Measurements from ENCODE around the gene NPAS3. TPM values are rescaled to one million over a fixed set of nuclear protein-coding genes. Genes with fewer than 3 reads are reported as not detected.

NPAS3 gene
- polyA plus RNA-seq, 4 donors: 0.30 to 0.81 (median 0.62) TPM; not detected in 1

GRCh38 chr14:33343016-33343415 lies 404.3 kb downstream of the NPAS3 start:
- FAIRE-seq: no peak

DNA sequence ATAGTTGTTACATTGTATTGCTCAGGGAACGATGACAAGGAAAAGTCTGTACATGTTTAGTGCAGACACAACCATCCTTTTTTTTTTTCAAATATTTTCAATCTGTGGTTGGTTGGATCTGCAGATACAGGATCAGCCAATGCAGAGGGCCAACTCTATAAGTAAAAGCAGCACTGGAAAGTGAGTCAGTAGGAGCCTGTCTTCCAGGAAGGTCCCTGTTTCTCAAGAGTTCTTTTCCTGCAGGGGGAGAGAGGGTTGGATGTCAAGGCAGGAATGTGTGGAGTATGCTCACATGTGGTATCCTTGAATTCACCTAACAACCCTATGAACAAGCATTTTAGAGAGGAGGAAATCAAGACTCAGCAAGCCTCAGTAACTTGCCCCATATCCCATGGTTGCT lies 409.1 kb downstream of the NPAS3 start:
- no peaks in the 10 kb centered on the region for H3K9me3 ChIP-seq (ENCODE audit: control insufficient read depth in 2 of 2, insufficient read depth in 1 of 2, low read depth in 1 of 2, low read length in 1 of 2)
- no peak overlapping the region for H3K27ac ChIP-seq (ENCODE audit: low read depth in 1 of 3, low read length in 2 of 3)
- H3K36me3 ChIP-seq (ENCODE audit: control insufficient read depth in 3 of 3, insufficient read depth in 2 of 3, low read depth in 1 of 3, low read length in 3 of 3): no peaks in the 10 kb centered on the region
- DNase-seq: no peak
- no peaks in the 10 kb centered on the region for H3K4me1 ChIP-seq (ENCODE audit: control insufficient read depth in 3 of 3, insufficient read depth in 2 of 3, low read depth in 1 of 3, low read length in 2 of 3)
- FAIRE-seq: no peak
- 74 to 93% (median 89%) methylated on average over 1 of the region's 1 CpG for WGBS, 3 donors
- H3K27me3 ChIP-seq (ENCODE audit: control insufficient read depth in 3 of 3, insufficient read depth in 3 of 3, low read length in 3 of 3): no peaks in the 10 kb centered on the region
- no peak overlapping the region for H3K4me3 ChIP-seq (ENCODE audit: low read depth in 1 of 3, low read length in 3 of 3)

More at GRCh38 chr14:33343016-33343415, 404.3 kb downstream of the NPAS3 start:
- Histone ChIP-seq H3K4me1 (ENCODE audit: control insufficient read depth in 3 of 3, insufficient read depth in 2 of 3, low read depth in 1 of 3, low read length in 2 of 3) (no peaks in the 10 kb centered on the region), H3K9me3 (ENCODE audit: control insufficient read depth in 2 of 2, insufficient read depth in 1 of 2, low read depth in 1 of 2, low read length in 1 of 2) (no peaks in the 10 kb centered on the region), H3K27ac (ENCODE audit: low read depth in 1 of 3, low read length in 2 of 3) (no peak overlapping the region), H3K4me3 (ENCODE audit: low read depth in 1 of 3, low read length in 3 of 3) (no peak overlapping the region), H3K36me3 (ENCODE audit: control insufficient read depth in 3 of 3, insufficient read depth in 2 of 3, low read depth in 1 of 3, low read length in 3 of 3) (no peaks in the 10 kb centered on the region), H3K27me3 (ENCODE audit: control insufficient read depth in 3 of 3, insufficient read depth in 3 of 3, low read length in 3 of 3) (no peaks in the 10 kb centered on the region)
- no peak for DNase-seq
- 33 to 69% (median 42%) methylated on average over 3 of the region's 3 CpGs for WGBS, 3 donors

- DNase-seq (no peak), FAIRE-seq (no peak)
- Histone ChIP-seq H3K36me3 (ENCODE audit: control insufficient read depth in 3 of 3, insufficient read depth in 2 of 3, low read depth in 1 of 3, low read length in 3 of 3) (no peaks in the 10 kb centered on the region), H3K9me3 (ENCODE audit: control insufficient read depth in 2 of 2, insufficient read depth in 1 of 2, low read depth in 1 of 2, low read length in 1 of 2) (no peaks in the 10 kb centered on the region), H3K27me3 (ENCODE audit: control insufficient read depth in 3 of 3, insufficient read depth in 3 of 3, low read length in 3 of 3) (no peaks in the 10 kb centered on the region), H3K27ac (ENCODE audit: low read depth in 1 of 3, low read length in 2 of 3) (no peak overlapping the region), H3K4me1 (ENCODE audit: control insufficient read depth in 3 of 3, insufficient read depth in 2 of 3, low read depth in 1 of 3, low read length in 2 of 3) (no peaks in the 10 kb centered on the region), H3K4me3 (ENCODE audit: low read depth in 1 of 3, low read length in 3 of 3) (no peak overlapping the region)
- 73 to 79% (median 79%) methylated on average over 4 of the region's 4 CpGs for WGBS, 3 donors
Observed at GRCh38 chr14:33348510-33348909, 409.8 kb downstream of the NPAS3 start.

DNA sequence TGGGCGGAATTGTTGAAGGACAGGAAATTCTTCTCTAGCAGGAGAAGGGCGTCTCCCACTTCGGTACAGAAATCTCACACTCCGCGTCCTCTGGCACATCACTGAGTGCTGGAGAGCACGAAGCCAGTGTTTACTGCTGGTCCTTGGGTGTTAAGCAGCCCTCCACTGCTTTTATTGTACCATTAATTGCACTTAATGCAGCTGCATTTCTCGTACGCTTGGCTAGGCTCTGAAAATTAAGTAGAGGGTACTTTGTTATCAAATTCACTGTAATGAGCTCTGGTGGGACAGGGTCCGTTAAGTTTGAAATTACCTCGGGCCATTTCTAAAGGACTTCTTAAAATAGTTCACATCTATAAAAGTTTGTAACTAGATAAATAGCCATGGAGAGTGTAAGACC lies 411.2 kb downstream of the NPAS3 start:
- Histone ChIP-seq H3K9me3 (ENCODE audit: control insufficient read depth in 2 of 2, insufficient read depth in 1 of 2, low read depth in 1 of 2, low read length in 1 of 2) (no peaks in the 10 kb centered on the region), H3K36me3 (ENCODE audit: control insufficient read depth in 3 of 3, insufficient read depth in 2 of 3, low read depth in 1 of 3, low read length in 3 of 3) (no peaks in the 10 kb centered on the region), H3K4me3 (ENCODE audit: low read depth in 1 of 3, low read length in 3 of 3) (no peak overlapping the region), H3K27ac (ENCODE audit: low read depth in 1 of 3, low read length in 2 of 3) (no peak overlapping the region), H3K27me3 (ENCODE audit: control insufficient read depth in 3 of 3, insufficient read depth in 3 of 3, low read length in 3 of 3) (no peaks in the 10 kb centered on the region), H3K4me1 (ENCODE audit: control insufficient read depth in 3 of 3, insufficient read depth in 2 of 3, low read depth in 1 of 3, low read length in 2 of 3) (no peaks in the 10 kb centered on the region)
- DNase-seq (no peak), FAIRE-seq (no peak)
- 73 to 79% (median 75%) methylated on average over 10 of the region's 10 CpGs for WGBS, 3 donors

GRCh38 chr14:33350366-33350990 lies 411.8 kb downstream of the NPAS3 start:
- Histone ChIP-seq H3K4me3 (ENCODE audit: low read depth in 1 of 3, low read length in 3 of 3) (no peak overlapping the region), H3K9me3 (ENCODE audit: control insufficient read depth in 2 of 2, insufficient read depth in 1 of 2, low read depth in 1 of 2, low read length in 1 of 2) (no peaks in the 10 kb centered on the region), H3K27me3 (ENCODE audit: control insufficient read depth in 3 of 3, insufficient read depth in 3 of 3, low read length in 3 of 3) (no peaks in the 10 kb centered on the region), H3K4me1 (ENCODE audit: control insufficient read depth in 3 of 3, insufficient read depth in 2 of 3, low read depth in 1 of 3, low read length in 2 of 3) (no peaks in the 10 kb centered on the region), H3K27ac (ENCODE audit: low read depth in 1 of 3, low read length in 2 of 3) (no peak overlapping the region), H3K36me3 (ENCODE audit: control insufficient read depth in 3 of 3, insufficient read depth in 2 of 3, low read depth in 1 of 3, low read length in 3 of 3) (no peaks in the 10 kb centered on the region)
- WGBS, 3 donors: 78 to 85% (median 84%) methylated on average over 10 of the region's 10 CpGs
- FAIRE-seq (no peak), DNase-seq (no peak)

DNA sequence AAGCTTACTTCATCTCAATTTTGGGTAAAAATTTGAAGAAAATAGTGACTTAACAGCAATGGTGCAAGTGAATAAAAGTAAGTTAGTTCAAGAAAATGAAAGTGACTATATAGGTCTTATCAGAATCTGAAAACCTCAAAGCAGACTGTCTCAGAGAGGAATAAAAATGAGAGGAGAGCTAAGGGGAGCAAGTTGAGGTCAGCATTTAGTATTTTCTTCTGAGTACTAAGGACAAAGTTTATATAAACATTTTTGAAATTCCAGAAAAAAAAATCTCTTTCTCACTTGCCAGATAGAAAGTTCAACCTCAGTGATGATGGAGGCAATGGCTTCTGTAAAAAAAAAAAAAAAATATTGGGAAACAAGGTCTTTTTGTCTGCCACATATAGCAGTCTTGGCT lies 414.1 kb downstream of the NPAS3 start:
- FAIRE-seq (no peak), DNase-seq (no peak)
- Histone ChIP-seq H3K36me3 (ENCODE audit: control insufficient read depth in 3 of 3, insufficient read depth in 2 of 3, low read depth in 1 of 3, low read length in 3 of 3) (no peaks in the 10 kb centered on the region), H3K4me3 (ENCODE audit: low read depth in 1 of 3, low read length in 3 of 3) (no peak overlapping the region), H3K27me3 (ENCODE audit: control insufficient read depth in 3 of 3, insufficient read depth in 3 of 3, low read length in 3 of 3) (no peaks in the 10 kb centered on the region), H3K4me1 (ENCODE audit: control insufficient read depth in 3 of 3, insufficient read depth in 2 of 3, low read depth in 1 of 3, low read length in 2 of 3) (no peaks in the 10 kb centered on the region), H3K27ac (ENCODE audit: low read depth in 1 of 3, low read length in 2 of 3) (no peak overlapping the region), H3K9me3 (ENCODE audit: control insufficient read depth in 2 of 2, insufficient read depth in 1 of 2, low read depth in 1 of 2, low read length in 1 of 2) (no peaks in the 10 kb centered on the region)

DNA sequence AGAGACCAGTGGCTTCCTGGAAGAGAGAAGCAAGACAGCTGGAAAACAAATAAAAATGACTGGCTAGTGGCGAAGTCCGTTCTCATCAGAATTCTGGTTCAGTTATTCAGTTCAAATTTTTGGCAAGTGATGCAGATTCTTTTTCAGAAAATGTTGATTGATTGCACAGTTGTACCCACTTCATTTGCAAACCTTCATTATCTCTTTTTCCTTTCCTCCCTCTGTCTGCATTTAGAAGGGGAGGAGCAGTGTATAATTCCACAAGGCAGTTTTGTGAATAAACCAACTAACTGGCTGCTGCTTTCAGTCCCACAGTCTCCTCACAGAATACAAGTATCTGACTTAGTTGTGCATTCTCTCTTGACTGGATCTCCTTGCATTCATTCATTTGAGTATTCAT lies 417.5 kb downstream of the NPAS3 start:
- no peaks in the 10 kb centered on the region for H3K9me3 ChIP-seq (ENCODE audit: control insufficient read depth in 2 of 2, insufficient read depth in 1 of 2, low read depth in 1 of 2, low read length in 1 of 2)
- no peaks in the 10 kb centered on the region for H3K4me1 ChIP-seq (ENCODE audit: control insufficient read depth in 3 of 3, insufficient read depth in 2 of 3, low read depth in 1 of 3, low read length in 2 of 3)
- no peak overlapping the region for H3K27ac ChIP-seq (ENCODE audit: low read depth in 1 of 3, low read length in 2 of 3)
- no peak overlapping the region for H3K4me3 ChIP-seq (ENCODE audit: low read depth in 1 of 3, low read length in 3 of 3)
- no peak for DNase-seq
- 76 to 95% (median 94%) methylated on average over 2 of the region's 2 CpGs for WGBS, 3 donors
- FAIRE-seq: no peak
- no peaks in the 10 kb centered on the region for H3K36me3 ChIP-seq (ENCODE audit: control insufficient read depth in 3 of 3, insufficient read depth in 2 of 3, low read depth in 1 of 3, low read length in 3 of 3)
- no peaks in the 10 kb centered on the region for H3K27me3 ChIP-seq (ENCODE audit: control insufficient read depth in 3 of 3, insufficient read depth in 3 of 3, low read length in 3 of 3)

DNA sequence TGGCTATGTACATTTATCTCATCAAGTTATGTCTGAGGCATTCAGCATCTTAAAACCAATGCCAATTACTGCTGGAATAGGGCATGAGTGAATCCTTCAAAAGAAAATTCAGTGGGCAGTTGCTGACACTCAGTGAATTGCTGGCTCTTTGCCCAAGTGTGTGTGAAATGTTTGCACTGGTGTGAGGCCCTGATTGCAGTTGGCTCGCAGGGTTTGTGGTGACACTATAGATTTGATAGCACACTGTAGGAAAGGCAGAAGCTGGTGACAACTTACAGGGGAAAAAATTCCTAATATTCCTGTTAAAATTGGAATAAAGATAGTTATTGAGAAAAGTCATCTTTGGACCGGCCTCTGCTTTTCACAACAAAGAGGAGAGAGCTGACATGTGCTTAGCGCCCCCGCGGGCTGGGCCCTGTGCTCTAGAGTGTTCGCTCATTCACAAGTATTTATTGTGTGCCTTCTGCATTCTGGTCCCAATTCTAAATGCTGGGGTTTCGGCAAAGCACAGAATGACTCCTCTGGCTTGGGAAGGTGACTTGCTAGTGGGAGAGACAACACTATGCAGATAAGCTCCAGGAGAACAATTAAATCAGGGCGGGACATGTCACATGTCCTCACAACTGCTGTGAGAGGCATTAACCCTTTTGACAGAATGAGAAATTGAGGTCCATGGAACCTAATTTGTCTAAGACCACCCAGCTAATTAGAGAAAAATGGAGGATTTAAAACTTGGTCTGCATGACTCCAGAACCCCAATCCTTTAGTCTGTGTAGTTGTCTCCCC lies 418.7 kb downstream of the NPAS3 start:
- no peaks in the 10 kb centered on the region for H3K36me3 ChIP-seq (ENCODE audit: control insufficient read depth in 3 of 3, insufficient read depth in 2 of 3, low read depth in 1 of 3, low read length in 3 of 3)
- no peak overlapping the region for H3K4me3 ChIP-seq (ENCODE audit: low read depth in 1 of 3, low read length in 3 of 3)
- H3K4me1 ChIP-seq (ENCODE audit: control insufficient read depth in 3 of 3, insufficient read depth in 2 of 3, low read depth in 1 of 3, low read length in 2 of 3): no peaks in the 10 kb centered on the region
- DNase-seq (peak; percentile 9 to 11), FAIRE-seq (no peak)
- no peaks in the 10 kb centered on the region for H3K9me3 ChIP-seq (ENCODE audit: control insufficient read depth in 2 of 2, insufficient read depth in 1 of 2, low read depth in 1 of 2, low read length in 1 of 2)
- no peak overlapping the region for H3K27ac ChIP-seq (ENCODE audit: low read depth in 1 of 3, low read length in 2 of 3)
- H3K27me3 ChIP-seq (ENCODE audit: control insufficient read depth in 3 of 3, insufficient read depth in 3 of 3, low read length in 3 of 3): no peaks in the 10 kb centered on the region
- 50 to 78% (median 57%) methylated on average over 8 of the region's 8 CpGs for WGBS, 3 donors
